ENCODE measurements around the gene MAP4K4.

- TF ChIP-seq CTCF (conservative IDR thresholded peaks at IDR 0.05; ENCODE audit: low read length) (no peak), EZH2phosphoT487 (IDR thresholded peaks at IDR 0.05; ENCODE audit: borderline replicate concordance, low read depth, low read length) (no peak)
These were observed 47.3 kb downstream of the MAP4K4 start for GRCh38 chr2:101744832-101745231.
